HG02973 (cell line): ENCODE data around the gene DENND4B.
"Not testable (repeated sequence)": the region's sequence is repeated elsewhere in the genome, so short reads cannot be mapped to it uniquely, and the experiment has no call there.

Experiments
- ATAC-seq: cut with Tn5 transposase; IDR thresholded peaks from one replicate; pipeline ENCODE4 v1.9.1; 2021; ENCODE audit warnings: moderate library complexity; ENCODE audit not compliant: unreplicated experiment

Gene DENND4B

GRCh38 chr1:153929426-153929825 is 17.1 kb downstream of the DENND4B start:
- no peak for ATAC-seq

GRCh38 chr1:153928791-153929341 is 17.7 kb downstream of the DENND4B start:
- ATAC-seq: no peak

GRCh38 chr1:153928245-153928644 is 18.3 kb downstream of the DENND4B start:
- ATAC-seq: no peak

GRCh38 chr1:153926405-153926804 is 20.1 kb downstream of the DENND4B start:
- ATAC-seq: no peak

- ATAC-seq: peak; percentile 81
Measured at GRCh38 chr1:153922972-153923925, 23.3 kb downstream of the DENND4B start, which contains the start of gene GATAD2B. GATAD2B (minus strand) TSS chr1:153922972; CDS start chr1:153828347, 94,625 bp downstream.

GRCh38 chr1:153922076-153922971 is 24.2 kb downstream of the DENND4B start:
- ATAC-seq: peak; percentile 20

- no peak for ATAC-seq
Measured at GRCh38 chr1:153921803-153922075, 24.8 kb downstream of the DENND4B start.

- ATAC-seq: no peak
Measured at GRCh38 chr1:153921080-153921802, 25.3 kb downstream of the DENND4B start.

- ATAC-seq: no peak
Measured at GRCh38 chr1:153919876-153920852, 26.4 kb downstream of the DENND4B start.

- no peak for ATAC-seq
Measured at GRCh38 chr1:153916297-153916696, 30.2 kb downstream of the DENND4B start.

- no peak for ATAC-seq
Measured at GRCh38 chr1:153912349-153912748, 34.2 kb downstream of the DENND4B start.

- not testable (repeated sequence) for ATAC-seq
Measured at GRCh38 chr1:153910560-153910959, 36.0 kb downstream of the DENND4B start.

GRCh38 chr1:153908071-153908470 is 38.4 kb downstream of the DENND4B start:
- ATAC-seq: no peak

GRCh38 chr1:153907134-153907533 is 39.4 kb downstream of the DENND4B start:
- ATAC-seq: no peak

GRCh38 chr1:153906396-153906795 is 40.1 kb downstream of the DENND4B start:
- no peak for ATAC-seq

GRCh38 chr1:153905908-153906307 is 40.6 kb downstream of the DENND4B start:
- ATAC-seq: not testable (repeated sequence)

- ATAC-seq: no peak
Measured at GRCh38 chr1:153903841-153904455, 42.6 kb downstream of the DENND4B start.

- ATAC-seq: no peak
Measured at GRCh38 chr1:153899509-153899908, 47.0 kb downstream of the DENND4B start.

- ATAC-seq: not testable (repeated sequence)
Measured at GRCh38 chr1:153895866-153896265, 50.7 kb downstream of the DENND4B start.
